HG02840 (cell line): Measurements from ENCODE around the gene POU5F2.

Experiments
- ATAC-seq: cut with Tn5 transposase; IDR thresholded peaks from one replicate; pipeline ENCODE4 v1.9.1; 2021; ENCODE audit warnings: mild to moderate bottlenecking, moderate library complexity, moderate number of reproducible peaks; ENCODE audit not compliant: unreplicated experiment, low FRiP score

POU5F2 gene

GRCh38 chr5:93741136-93741811, at the start of gene POU5F2:
Gene POU5F2 (minus strand): TSS chr5:93741600. CDS start chr5:93741563, 37 bp downstream.
- no peak for ATAC-seq

- ATAC-seq: no peak
Observed at GRCh38 chr5:93790401-93790800, 49.0 kb upstream of the POU5F2 start.

- ATAC-seq: no peak
Observed at GRCh38 chr5:93789173-93790067, 48.0 kb upstream of the POU5F2 start.

GRCh38 chr5:93787598-93787997, 46.2 kb upstream of the POU5F2 start:
- ATAC-seq: no peak

- no peak for ATAC-seq
Observed at GRCh38 chr5:93785475-93785874, 44.1 kb upstream of the POU5F2 start.

- ATAC-seq: no peak
Observed at GRCh38 chr5:93782978-93783377, 41.6 kb upstream of the POU5F2 start.

- ATAC-seq: no peak
Observed at GRCh38 chr5:93777620-93778019, 36.2 kb upstream of the POU5F2 start.

- ATAC-seq: no peak
Observed at GRCh38 chr5:93756372-93756771, 15.0 kb upstream of the POU5F2 start.

- no peak for ATAC-seq
Observed at GRCh38 chr5:93755716-93756115, 14.3 kb upstream of the POU5F2 start.

GRCh38 chr5:93748875-93749397, 7.5 kb upstream of the POU5F2 start:
- ATAC-seq: no peak

- ATAC-seq: no peak
Observed at GRCh38 chr5:93746406-93747056, 5.1 kb upstream of the POU5F2 start.

GRCh38 chr5:93736284-93736683, 5.1 kb downstream of the POU5F2 start:
- ATAC-seq: no peak

- no peak for ATAC-seq
Observed at GRCh38 chr5:93735378-93735777, 6.0 kb downstream of the POU5F2 start.

GRCh38 chr5:93731987-93732386, 9.4 kb downstream of the POU5F2 start:
- no peak for ATAC-seq

GRCh38 chr5:93726595-93726994, 14.8 kb downstream of the POU5F2 start:
- ATAC-seq: no peak

- no peak for ATAC-seq
Observed at GRCh38 chr5:93724791-93725190, 16.6 kb downstream of the POU5F2 start.

- ATAC-seq: no peak
Observed at GRCh38 chr5:93723681-93724080, 17.7 kb downstream of the POU5F2 start.

GRCh38 chr5:93723005-93723404, 18.4 kb downstream of the POU5F2 start:
- ATAC-seq: no peak

- no peak for ATAC-seq
Observed at GRCh38 chr5:93722588-93722987, 18.8 kb downstream of the POU5F2 start.

- ATAC-seq: no peak
Observed at GRCh38 chr5:93721511-93721910, 19.9 kb downstream of the POU5F2 start.

GRCh38 chr5:93721071-93721470, 20.3 kb downstream of the POU5F2 start:
- ATAC-seq: no peak
